LNCaP clone FGC (cell line): ENCODE data around the gene EGFLAM.

Experiments used
- DNase-seq: peaks from one replicate; pipeline ENCODE4 v3.0.0-alpha.2; 2011; ENCODE audit warnings: low read depth
- H3K4me3 ChIP-seq: 2 replicates; pipeline ENCODE4 v1.5.1; 2011; ENCODE audit warnings: mild to moderate bottlenecking, low read depth, low read length, control low read depth
- TF ChIP-seq, protein P1 (sequence below): IDR thresholded peaks from 2 replicates; pipeline ENCODE4 v1.5.1; 2012; ENCODE audit warnings: mild to moderate bottlenecking; ENCODE audit not compliant: control insufficient read depth, insufficient read depth; ENCODE audit errors: extremely low read depth

The EGFLAM gene

DNA sequence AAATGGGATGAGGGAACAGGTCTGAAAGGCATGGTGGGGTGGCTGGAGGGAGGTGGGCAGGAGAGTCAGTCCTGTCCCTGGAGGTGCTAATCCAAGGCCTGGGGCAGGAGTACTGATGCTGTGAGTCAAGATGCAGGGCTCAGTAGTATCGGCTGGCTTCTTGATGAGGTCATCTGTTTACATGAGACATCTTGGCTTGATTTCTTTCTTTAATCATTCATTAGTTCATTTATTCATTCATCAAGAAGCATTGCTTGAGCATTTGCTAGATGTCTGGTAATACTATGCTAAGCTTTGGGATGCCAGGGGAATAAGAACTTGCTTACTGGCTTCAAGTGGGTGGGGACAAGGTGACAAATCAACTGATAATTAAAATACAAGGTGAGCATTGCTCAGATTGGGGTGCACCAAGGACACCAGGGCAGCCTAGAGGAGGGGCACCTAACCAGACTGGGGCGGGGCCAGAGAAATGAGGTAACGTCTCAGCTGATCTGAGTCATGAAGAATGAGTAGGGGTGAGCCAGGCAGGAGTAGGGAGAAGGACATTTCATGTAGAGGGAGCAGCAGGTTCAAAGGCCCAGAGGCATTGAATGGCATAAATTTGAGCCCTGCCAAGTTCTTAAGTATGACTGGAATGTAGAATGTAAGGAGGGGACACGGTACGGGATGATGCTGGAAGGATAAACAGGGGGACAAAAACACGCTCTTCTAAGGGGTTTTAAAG is 88.8 kb downstream of the EGFLAM start:
- H3K4me3 ChIP-seq = no peak overlapping the region
- no peak for DNase-seq
- TF ChIP-seq, protein P1, sequence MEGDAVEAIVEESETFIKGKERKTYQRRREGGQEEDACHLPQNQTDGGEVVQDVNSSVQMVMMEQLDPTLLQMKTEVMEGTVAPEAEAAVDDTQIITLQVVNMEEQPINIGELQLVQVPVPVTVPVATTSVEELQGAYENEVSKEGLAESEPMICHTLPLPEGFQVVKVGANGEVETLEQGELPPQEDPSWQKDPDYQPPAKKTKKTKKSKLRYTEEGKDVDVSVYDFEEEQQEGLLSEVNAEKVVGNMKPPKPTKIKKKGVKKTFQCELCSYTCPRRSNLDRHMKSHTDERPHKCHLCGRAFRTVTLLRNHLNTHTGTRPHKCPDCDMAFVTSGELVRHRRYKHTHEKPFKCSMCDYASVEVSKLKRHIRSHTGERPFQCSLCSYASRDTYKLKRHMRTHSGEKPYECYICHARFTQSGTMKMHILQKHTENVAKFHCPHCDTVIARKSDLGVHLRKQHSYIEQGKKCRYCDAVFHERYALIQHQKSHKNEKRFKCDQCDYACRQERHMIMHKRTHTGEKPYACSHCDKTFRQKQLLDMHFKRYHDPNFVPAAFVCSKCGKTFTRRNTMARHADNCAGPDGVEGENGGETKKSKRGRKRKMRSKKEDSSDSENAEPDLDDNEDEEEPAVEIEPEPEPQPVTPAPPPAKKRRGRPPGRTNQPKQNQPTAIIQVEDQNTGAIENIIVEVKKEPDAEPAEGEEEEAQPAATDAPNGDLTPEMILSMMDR = no peak

DNA sequence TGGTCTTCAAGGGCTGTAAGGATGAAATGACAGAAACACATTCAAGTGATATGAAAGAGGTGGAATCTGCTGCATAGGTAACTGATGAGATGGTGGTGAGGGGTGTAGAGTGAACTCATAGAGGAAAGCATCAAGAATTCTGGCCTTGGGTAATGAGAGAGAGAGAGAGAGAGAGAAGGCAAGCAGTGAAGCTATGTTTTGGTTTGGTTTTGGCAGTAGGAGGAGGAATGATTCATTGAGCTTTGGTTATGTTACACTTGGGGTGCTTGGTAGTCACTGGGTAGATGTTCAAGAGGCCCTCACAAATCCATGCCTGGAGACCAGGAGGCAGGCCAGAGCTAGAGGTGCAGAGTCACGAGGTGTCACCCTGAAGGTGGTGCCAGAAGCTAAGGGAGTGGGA is 89.5 kb downstream of the EGFLAM start:
- TF ChIP-seq, protein P1 = no peak
- no peak for DNase-seq
- H3K4me3 ChIP-seq = no peak overlapping the region

DNA sequence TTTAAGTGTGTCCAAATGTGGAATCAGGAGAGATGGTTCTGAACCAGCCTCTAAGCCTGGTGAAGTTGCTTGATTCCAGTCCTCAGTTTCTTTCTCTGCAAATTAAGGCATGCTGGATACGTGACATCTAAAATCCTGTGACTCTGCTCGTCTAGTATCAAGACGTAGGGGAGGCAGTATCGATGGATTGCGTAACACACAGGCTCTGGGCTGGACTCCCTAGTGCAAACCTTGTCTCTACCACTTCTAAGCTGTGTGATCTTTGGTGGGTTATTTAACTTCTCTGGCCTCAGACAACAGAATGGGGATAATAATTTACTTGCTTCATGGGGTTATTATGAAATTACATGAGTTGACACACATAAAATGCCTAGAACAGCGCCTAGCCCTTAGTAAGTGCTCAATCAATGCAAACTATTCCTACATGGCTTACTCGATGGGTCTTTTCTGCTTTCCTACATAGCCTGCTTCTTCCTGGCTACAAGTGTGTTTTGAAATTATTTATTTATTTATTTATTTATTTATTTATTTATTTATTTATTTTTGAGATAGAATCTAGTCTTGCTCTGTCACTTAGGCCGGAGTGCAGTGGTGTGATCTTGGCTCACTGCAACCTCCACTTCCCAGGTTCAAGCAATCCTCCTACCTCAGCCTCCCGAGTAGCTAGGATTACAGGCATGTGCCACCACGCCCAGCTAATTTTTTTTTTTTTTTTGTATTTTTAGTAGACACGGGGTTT is 102.1 kb downstream of the EGFLAM start:
- TF ChIP-seq, protein P1 = no peak
- no peak for DNase-seq
- no peak overlapping the region for H3K4me3 ChIP-seq

DNA sequence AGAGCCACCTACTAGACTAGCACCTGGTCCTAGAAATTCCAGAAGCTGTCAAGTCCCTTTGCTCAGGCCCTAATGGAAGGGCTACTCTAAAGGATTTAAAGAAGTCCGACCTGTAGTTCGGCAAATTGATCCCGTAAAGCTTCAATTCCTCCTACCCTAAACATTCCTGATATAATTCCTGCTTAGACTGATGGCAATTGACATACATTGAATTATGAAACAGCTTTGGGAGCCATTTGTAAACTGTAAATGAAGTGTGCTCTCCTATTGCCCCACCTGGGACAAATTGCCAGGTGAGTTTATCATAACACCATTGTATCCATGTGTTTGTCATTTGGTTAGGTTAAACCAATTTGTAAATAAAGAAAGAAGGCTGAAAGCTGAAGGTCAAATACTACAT is 104.4 kb downstream of the EGFLAM start:
- DNase-seq = no peak
- TF ChIP-seq, protein P1 = no peak
- H3K4me3 ChIP-seq = no peak overlapping the region

DNA sequence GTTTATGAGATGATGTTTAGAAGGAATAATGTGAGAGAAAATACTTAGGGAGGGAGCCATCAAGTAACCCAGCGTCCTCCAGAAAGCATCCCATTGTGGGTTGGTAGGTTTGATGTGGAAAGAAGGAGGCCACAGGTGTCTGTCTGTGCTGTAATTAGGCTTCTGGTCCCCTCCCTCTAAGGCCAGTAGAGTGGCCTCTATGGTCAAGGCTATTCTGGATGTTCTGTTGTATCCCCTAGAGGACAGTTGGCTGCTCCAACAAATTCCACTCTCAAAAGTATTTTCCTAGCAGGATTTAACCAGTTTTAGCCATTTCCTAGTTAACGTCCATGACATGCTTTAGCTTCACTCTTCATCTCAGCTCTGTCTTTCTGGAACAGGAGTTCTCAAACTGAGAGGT is 106.5 kb downstream of the EGFLAM start:
- DNase-seq = no peak
- H3K4me3 ChIP-seq = no peak overlapping the region
- TF ChIP-seq, protein P1 = no peak

DNA sequence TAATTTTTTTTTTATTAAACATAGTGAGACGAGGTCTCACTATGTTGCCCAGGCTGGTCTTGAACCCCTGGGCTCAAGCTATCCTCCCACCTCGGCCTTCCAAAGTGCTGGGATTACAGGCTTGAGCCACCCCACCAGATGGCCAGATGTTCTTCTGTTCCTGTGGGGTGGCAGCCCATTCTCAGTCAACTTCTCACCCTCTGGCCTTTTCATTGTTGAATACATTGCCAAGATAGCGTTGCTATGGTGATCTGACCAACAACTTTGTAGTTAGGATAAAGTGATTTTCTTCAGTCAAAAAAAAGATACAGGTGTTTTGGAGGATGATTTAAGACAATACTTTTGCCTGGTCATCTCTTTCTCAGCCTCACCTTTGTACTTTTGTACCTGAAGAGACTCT is 109.1 kb downstream of the EGFLAM start:
- TF ChIP-seq, protein P1 = no peak
- H3K4me3 ChIP-seq = no peak overlapping the region
- DNase-seq = no peak
